ENCODE results near the gene ERICH2.

GRCh38 chr2:170836027-170836426, 65.8 kb downstream of the ERICH2 start:
- TF ChIP-seq, protein P1, sequence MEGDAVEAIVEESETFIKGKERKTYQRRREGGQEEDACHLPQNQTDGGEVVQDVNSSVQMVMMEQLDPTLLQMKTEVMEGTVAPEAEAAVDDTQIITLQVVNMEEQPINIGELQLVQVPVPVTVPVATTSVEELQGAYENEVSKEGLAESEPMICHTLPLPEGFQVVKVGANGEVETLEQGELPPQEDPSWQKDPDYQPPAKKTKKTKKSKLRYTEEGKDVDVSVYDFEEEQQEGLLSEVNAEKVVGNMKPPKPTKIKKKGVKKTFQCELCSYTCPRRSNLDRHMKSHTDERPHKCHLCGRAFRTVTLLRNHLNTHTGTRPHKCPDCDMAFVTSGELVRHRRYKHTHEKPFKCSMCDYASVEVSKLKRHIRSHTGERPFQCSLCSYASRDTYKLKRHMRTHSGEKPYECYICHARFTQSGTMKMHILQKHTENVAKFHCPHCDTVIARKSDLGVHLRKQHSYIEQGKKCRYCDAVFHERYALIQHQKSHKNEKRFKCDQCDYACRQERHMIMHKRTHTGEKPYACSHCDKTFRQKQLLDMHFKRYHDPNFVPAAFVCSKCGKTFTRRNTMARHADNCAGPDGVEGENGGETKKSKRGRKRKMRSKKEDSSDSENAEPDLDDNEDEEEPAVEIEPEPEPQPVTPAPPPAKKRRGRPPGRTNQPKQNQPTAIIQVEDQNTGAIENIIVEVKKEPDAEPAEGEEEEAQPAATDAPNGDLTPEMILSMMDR (IDR thresholded peaks at IDR 0.05) = no peak
- TF ChIP-seq EP300 (IDR thresholded peaks at IDR 0.05) = no peak
